Left colon (tissue), 2 donors: Measurements from ENCODE around the gene TET2. TPM values are rescaled to one million over a fixed set of nuclear protein-coding genes. Genes with fewer than 3 reads are reported as not detected.

Experiments used
- ATAC-seq: fragments of 200-7000 bp; cut with Tn5 transposase; one replicate; pipeline ENCODE4 v1.9.1; 2020; ENCODE audit warnings: mild to moderate bottlenecking, moderate library complexity
- DNase-seq, 2 donors: peaks; one replicate each; pipeline ENCODE4 v3.0.0-alpha.2; 2020
- intact Hi-C, 2 donors: fragments of 100-400 bp; cut with DNase I in 1 of 2; cut with micrococcal nuclease in 1 of 2; formaldehyde crosslinking; loops; one replicate each; pipeline versions ENCODE4 v1.11.2 to v1.14.0; 2022; cut with DNase I, micrococcal nuclease
- total RNA-seq, 2 donors: library from RNA; stranded (reverse); fragmentation: NEBNext Ultra II Directional; extraction: Animal tissue kit (Norgen Biotek cat#: 25700); gene quantifications; one replicate each; pipeline ENCODE4 v1.2.1, GENCODE V29; 2021
- donor health status: DM: no; HTN: no; CAD: no.
- donor health status: DM: yes; HTN: yes; CAD: no.

The TET2 gene
- total RNA-seq, 2 donors from 2014 or later, result 30.8 to 31.2 TPM

- ATAC-seq, result no peak
- no peak for DNase-seq
- intact Hi-C loops, result no loop called here
Observed at GRCh38 chr4:105137121-105137875, 9.4 kb upstream of the TET2 start.

GRCh38 chr4:105139646-105140045 is 7.0 kb upstream of the TET2 start:
- ATAC-seq (no peak), DNase-seq (no peak)
- intact Hi-C loops, result loop anchor here in 1 of 2 donors (2.0 kb wide), 1 partner anchor 333 kb away; no protein-coding TSS in a partner anchor

GRCh38 chr4:105140684-105141490 is 5.8 kb upstream of the TET2 start:
- ATAC-seq, result peak; percentile 64
- DNase-seq, result peak in 1 of 2 donors; percentile 24
- intact Hi-C loops, result loop anchor here in 1 of 2 donors (2.0 kb wide), 1 partner anchor 332 kb away; no protein-coding TSS in a partner anchor

GRCh38 chr4:105145156-105145902 is 1.3 kb upstream of the TET2 start:
- ATAC-seq, result no peak
- intact Hi-C loops, result no loop called here
- no peak for DNase-seq

GRCh38 chr4:105145903-105146275 is 787 bp upstream of the TET2 start:
- ATAC-seq, result peak; percentile 14
- peak; percentile 31 to 57 for DNase-seq
- intact Hi-C loops, result no loop called here

- intact Hi-C loops, result no loop called here
- ATAC-seq, result peak; percentile 20
- no peak for DNase-seq
Observed at GRCh38 chr4:105147016-105147552, 408 bp downstream of the TET2 start.

GRCh38 chr4:105147553-105148161 is 981 bp downstream of the TET2 start:
- peak in 1 of 2 donors; percentile 30 for DNase-seq
- ATAC-seq, result peak; percentile 27
- intact Hi-C loops, result no loop called here

GRCh38 chr4:105148356-105148755 is 1.7 kb downstream of the TET2 start:
- DNase-seq, result no peak
- no peak for ATAC-seq
- intact Hi-C loops, result no loop called here

GRCh38 chr4:105148776-105149175 is 2.1 kb downstream of the TET2 start:
- DNase-seq (no peak), ATAC-seq (no peak)
- intact Hi-C loops, result no loop called here

GRCh38 chr4:105149771-105150170 is 3.1 kb downstream of the TET2 start:
- ATAC-seq, result no peak
- intact Hi-C loops, result no loop called here
- no peak for DNase-seq

GRCh38 chr4:105150503-105150902 is 3.8 kb downstream of the TET2 start:
- intact Hi-C loops, result no loop called here
- no peak for ATAC-seq
- no peak for DNase-seq

- intact Hi-C loops, result no loop called here
- no peak for DNase-seq
- ATAC-seq, result no peak
Observed at GRCh38 chr4:105153749-105154148, 7.1 kb downstream of the TET2 start.

GRCh38 chr4:105154576-105154975 is 7.9 kb downstream of the TET2 start:
- DNase-seq, result peak; percentile 32 to 41
- intact Hi-C loops, result no loop called here
- peak; percentile 87 for ATAC-seq

- intact Hi-C loops, result no loop called here
- ATAC-seq (peak; percentile 54), DNase-seq (no peak)
Observed at GRCh38 chr4:105155426-105155825, 8.8 kb downstream of the TET2 start.

- intact Hi-C loops, result no loop called here
- ATAC-seq, result no peak
- DNase-seq, result no peak
Observed at GRCh38 chr4:105158837-105159236, 12.2 kb downstream of the TET2 start.

GRCh38 chr4:105162123-105162796 is 15.6 kb downstream of the TET2 start:
- DNase-seq (no peak), ATAC-seq (no peak)
- intact Hi-C loops, result no loop called here

GRCh38 chr4:105164548-105164947 is 17.9 kb downstream of the TET2 start:
- no peak for DNase-seq
- ATAC-seq, result no peak
- intact Hi-C loops, result no loop called here

GRCh38 chr4:105166066-105166465 is 19.4 kb downstream of the TET2 start:
- intact Hi-C loops, result no loop called here
- ATAC-seq (no peak), DNase-seq (no peak)
